Measurements from ENCODE around the gene ACOT7.

DNA sequence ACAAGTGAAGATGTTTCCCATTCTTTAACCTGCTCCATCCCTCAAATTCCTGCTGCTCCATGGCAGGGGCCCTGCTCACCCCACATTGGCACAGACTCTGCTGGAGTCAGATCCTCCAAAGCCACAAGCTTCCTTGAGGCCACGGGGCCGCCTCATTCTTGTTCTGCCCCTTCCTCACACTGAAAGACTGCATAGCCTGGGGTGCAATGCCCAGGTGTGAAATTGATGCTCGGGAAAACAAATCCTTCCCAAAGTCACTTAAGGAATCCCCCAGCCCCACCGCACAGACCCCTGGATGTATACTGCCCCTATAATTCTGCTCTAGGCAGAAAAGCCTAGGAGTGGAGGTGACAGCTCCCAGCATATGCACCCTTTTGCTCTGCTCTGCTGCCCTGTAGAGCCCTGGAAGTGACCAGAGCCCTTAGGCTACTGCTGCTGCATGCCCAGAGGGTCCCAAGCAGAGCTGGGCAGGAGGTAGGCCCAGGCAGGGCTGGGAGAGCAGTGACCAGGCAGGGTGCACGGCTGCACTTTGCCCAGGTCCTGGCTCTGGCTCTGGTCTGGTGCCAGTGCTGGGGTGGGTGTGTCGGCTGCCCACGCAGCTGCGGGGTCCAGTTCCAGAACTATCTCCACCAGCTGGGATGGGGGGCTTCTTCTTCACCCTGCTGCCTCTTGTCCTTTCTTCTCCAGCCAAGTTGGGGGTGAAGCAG, 24.5 kb upstream of the ACOT7 start:
- TF ChIP-seq, protein P1, sequence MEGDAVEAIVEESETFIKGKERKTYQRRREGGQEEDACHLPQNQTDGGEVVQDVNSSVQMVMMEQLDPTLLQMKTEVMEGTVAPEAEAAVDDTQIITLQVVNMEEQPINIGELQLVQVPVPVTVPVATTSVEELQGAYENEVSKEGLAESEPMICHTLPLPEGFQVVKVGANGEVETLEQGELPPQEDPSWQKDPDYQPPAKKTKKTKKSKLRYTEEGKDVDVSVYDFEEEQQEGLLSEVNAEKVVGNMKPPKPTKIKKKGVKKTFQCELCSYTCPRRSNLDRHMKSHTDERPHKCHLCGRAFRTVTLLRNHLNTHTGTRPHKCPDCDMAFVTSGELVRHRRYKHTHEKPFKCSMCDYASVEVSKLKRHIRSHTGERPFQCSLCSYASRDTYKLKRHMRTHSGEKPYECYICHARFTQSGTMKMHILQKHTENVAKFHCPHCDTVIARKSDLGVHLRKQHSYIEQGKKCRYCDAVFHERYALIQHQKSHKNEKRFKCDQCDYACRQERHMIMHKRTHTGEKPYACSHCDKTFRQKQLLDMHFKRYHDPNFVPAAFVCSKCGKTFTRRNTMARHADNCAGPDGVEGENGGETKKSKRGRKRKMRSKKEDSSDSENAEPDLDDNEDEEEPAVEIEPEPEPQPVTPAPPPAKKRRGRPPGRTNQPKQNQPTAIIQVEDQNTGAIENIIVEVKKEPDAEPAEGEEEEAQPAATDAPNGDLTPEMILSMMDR (IDR thresholded peaks at IDR 0.05) = no peak
- TF ChIP-seq, protein P2, sequence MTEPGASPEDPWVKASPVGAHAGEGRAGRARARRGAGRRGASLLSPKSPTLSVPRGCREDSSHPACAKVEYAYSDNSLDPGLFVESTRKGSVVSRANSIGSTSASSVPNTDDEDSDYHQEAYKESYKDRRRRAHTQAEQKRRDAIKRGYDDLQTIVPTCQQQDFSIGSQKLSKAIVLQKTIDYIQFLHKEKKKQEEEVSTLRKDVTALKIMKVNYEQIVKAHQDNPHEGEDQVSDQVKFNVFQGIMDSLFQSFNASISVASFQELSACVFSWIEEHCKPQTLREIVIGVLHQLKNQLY (CRISPR knock-in tag; IDR thresholded peaks at IDR 0.05) = no peak
- TF ChIP-seq, protein P3, sequence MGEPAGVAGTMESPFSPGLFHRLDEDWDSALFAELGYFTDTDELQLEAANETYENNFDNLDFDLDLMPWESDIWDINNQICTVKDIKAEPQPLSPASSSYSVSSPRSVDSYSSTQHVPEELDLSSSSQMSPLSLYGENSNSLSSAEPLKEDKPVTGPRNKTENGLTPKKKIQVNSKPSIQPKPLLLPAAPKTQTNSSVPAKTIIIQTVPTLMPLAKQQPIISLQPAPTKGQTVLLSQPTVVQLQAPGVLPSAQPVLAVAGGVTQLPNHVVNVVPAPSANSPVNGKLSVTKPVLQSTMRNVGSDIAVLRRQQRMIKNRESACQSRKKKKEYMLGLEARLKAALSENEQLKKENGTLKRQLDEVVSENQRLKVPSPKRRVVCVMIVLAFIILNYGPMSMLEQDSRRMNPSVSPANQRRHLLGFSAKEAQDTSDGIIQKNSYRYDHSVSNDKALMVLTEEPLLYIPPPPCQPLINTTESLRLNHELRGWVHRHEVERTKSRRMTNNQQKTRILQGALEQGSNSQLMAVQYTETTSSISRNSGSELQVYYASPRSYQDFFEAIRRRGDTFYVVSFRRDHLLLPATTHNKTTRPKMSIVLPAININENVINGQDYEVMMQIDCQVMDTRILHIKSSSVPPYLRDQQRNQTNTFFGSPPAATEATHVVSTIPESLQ (CRISPR knock-in tag; IDR thresholded peaks at IDR 0.05) = no peak
- TF ChIP-seq GABPB1 (CRISPR knock-in tag; IDR thresholded peaks at IDR 0.05) = no peak
